Esophagus squamous epithelium (tissue), 5 donors: ENCODE results near the gene ITGB3. TPM values are rescaled to one million over a fixed set of nuclear protein-coding genes. Genes with fewer than 3 reads are reported as not detected.

Source experiments
- DNase-seq: peaks from one replicate; lab custom pipeline; 2025; lab: John Stamatoyannopoulos, UW
- H3K27ac ChIP-seq, 4 donors: fragments of 200-600 bp; sonication (generic); one replicate each; pipeline ENCODE4 v1.5.1; 2016 to 2019; ENCODE audit warnings: mild to moderate bottlenecking in 1 of 4
- H3K27me3 ChIP-seq, 4 donors: fragments of 200-600 bp; sonication (generic); 1 replicate in 3 of 4; 2 replicates in 1 of 4; pipeline versions ENCODE4 v1.5.1 to v1.6.0; 2017 to 2021; ENCODE audit warnings: antibody characterized with exemption in 1 of 4
- H3K36me3 ChIP-seq, 3 donors: fragments of 200-600 bp; sonication (generic); one replicate each; pipeline ENCODE4 v1.5.1; 2016 to 2019
- H3K4me1 ChIP-seq, 3 donors: fragments of 200-600 bp; sonication (generic); one replicate each; pipeline ENCODE4 v1.5.1; 2017 to 2019
- H3K4me3 ChIP-seq, 4 donors: fragments of 200-600 bp; sonication (generic); 1 replicate in 3 of 4; 2 replicates in 1 of 4; pipeline ENCODE4 v1.5.1; 2016 to 2019; ENCODE audit warnings: mild to moderate bottlenecking in 2 of 4, moderate library complexity in 1 of 4
- H3K9me3 ChIP-seq, 3 donors: fragments of 200-600 bp; sonication (generic); one replicate each; pipeline ENCODE4 v1.5.1; 2016 to 2019
- CTCF ChIP-seq, 6 experiments: fragments of 450-650 bp in 4 of 6; fragments of 200-600 bp in 2 of 6; sonication (generic) in 2 of 6; IDR thresholded peaks; one replicate each; pipeline ENCODE4 v1.5.1; 2016 to 2019; ENCODE audit warnings: antibody characterized with exemption in 6 of 6, mild to moderate bottlenecking in 4 of 6, moderate library complexity in 4 of 6
- POLR2A ChIP-seq, 4 donors: fragments of 450-650 bp; IDR thresholded peaks; one replicate each; pipeline ENCODE4 v1.6.1; 2017; ENCODE audit warnings: antibody characterized with exemption in 4 of 4, mild to moderate bottlenecking in 4 of 4, moderate library complexity in 3 of 4
- WGBS, 2 donors: methylation state at CpG; one replicate each; pipeline ENCODE4 v1.1.5; 2018; 5-methylcytosine and 5-hydroxymethylcytosine counted together
- intact Hi-C: fragments of 100-400 bp; cut with DNase I; formaldehyde crosslinking; loops from one replicate; pipeline ENCODE4 v1.15.0; 2022
- total RNA-seq, 4 donors: library from RNA; depleted of rRNA; stranded (reverse); fragments of >200 nt; gene quantifications; one replicate each; pipeline ENCODE4 v1.1.0, GENCODE V29; 2016
- donor health status: DM: yes; HTN: yes; CAD: no.

Gene ITGB3
- total RNA-seq, 4 donors from 2014 or later: 0.23 to 7.2 (median 2.8) TPM

- Histone ChIP-seq H3K27me3 (no peaks in the 10 kb centered on the region), H3K9me3 (peaks cover 0 to 6% (median 0%) of the 10 kb centered on the region in 3 donors), H3K27ac (no peak overlapping the region), H3K4me3 (no peak overlapping the region), H3K36me3 (peaks cover 0 to 32% (median 0%) of the 10 kb centered on the region in 3 donors), H3K4me1 (peaks cover 0 to 21% (median 11%) of the 10 kb centered on the region in 3 donors)
- intact Hi-C loops: no loop called here
- no peak for TF ChIP-seq POLR2A (IDR thresholded peaks at IDR 0.05)
- TF ChIP-seq CTCF (IDR thresholded peaks at IDR 0.05): no peak
- WGBS, 2 donors: 69 to 89% methylated on average over 4 of the region's 4 CpGs
- DNase-seq: no peak
Measured at GRCh38 chr17:47297661-47298400, 44.2 kb downstream of the ITGB3 start.

DNA sequence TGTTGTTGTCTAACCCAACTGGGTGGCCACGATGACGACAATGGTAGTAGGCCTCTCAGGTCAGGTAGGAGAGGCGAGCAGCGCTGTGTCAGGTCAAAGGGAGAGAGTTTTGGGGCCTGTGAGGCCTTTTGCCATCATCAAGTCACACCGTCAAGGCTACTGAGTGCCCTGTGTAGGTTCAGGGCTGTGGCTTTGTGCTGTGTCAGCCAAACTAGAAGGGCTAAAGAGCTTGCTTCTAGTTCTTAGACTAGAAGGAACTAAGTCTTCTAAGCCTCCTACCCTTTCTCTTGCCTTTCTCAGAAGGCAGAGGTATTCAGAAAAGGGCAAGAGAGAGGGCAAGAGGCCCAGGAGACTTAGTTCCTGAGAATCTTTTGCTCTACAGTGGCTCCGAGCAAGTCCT, 45.1 kb downstream of the ITGB3 start:
- Histone ChIP-seq H3K9me3 (peaks cover 0 to 6% (median 0%) of the 10 kb centered on the region in 3 donors), H3K36me3 (peaks cover 0 to 41% (median 0%) of the 10 kb centered on the region in 3 donors), H3K27me3 (no peaks in the 10 kb centered on the region), H3K27ac (no peak overlapping the region), H3K4me3 (no peak overlapping the region), H3K4me1 (peaks cover 0 to 19% (median 11%) of the 10 kb centered on the region in 3 donors)
- intact Hi-C loops: no loop called here
- WGBS, 2 donors: 94% methylated on average over 6 of the region's 6 CpGs; no CpG with 5 or more reads in 1 of the 2 donors
- no peak for TF ChIP-seq CTCF (IDR thresholded peaks at IDR 0.05)
- TF ChIP-seq POLR2A (IDR thresholded peaks at IDR 0.05): no peak
- DNase-seq: no peak

DNA sequence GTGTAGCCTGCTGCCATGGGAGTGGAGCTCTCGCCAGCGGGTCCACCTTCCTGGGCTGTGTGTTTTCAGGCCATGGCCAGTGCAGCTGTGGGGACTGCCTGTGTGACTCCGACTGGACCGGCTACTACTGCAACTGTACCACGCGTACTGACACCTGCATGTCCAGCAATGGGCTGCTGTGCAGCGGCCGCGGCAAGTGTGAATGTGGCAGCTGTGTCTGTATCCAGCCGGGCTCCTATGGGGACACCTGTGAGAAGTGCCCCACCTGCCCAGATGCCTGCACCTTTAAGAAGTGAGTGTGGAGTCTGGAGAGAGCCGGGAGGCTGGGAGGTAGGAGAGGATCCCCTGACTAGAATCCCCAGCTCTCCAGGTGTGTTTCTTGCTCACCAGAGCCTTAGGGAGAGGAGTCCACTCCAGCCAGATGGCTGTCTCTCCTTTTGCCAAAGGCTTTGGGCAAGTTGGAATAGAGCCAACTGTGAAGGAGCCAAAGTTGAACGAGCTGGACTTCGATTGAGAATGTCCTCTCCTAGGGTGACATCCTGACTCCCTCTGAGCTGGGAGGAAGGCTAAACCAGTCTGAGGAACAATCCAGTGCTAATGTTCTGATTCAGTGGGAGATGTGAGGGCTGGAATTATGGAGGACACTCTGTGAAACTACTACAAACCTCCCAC, 45.7 kb downstream of the ITGB3 start:
- no peak overlapping the region for H3K27ac ChIP-seq
- intact Hi-C loops: no loop called here
- DNase-seq: no peak
- peaks cover 0 to 12% (median 11%) of the 10 kb centered on the region in 3 donors for H3K4me1 ChIP-seq
- peaks cover 0 to 6% (median 0%) of the 10 kb centered on the region in 3 donors for H3K9me3 ChIP-seq
- peaks cover 0 to 41% (median 0%) of the 10 kb centered on the region in 3 donors for H3K36me3 ChIP-seq
- H3K27me3 ChIP-seq: no peaks in the 10 kb centered on the region
- TF ChIP-seq POLR2A (IDR thresholded peaks at IDR 0.05): no peak
- TF ChIP-seq CTCF (IDR thresholded peaks at IDR 0.05): no peak
- no CpG with 5 or more reads among the region's 13 CpGs for WGBS, 2 donors
- H3K4me3 ChIP-seq: no peak overlapping the region

- Histone ChIP-seq H3K27ac (no peak overlapping the region), H3K36me3 (peaks cover 0 to 41% (median 0%) of the 10 kb centered on the region in 3 donors), H3K27me3 (no peaks in the 10 kb centered on the region), H3K4me1 (peaks cover 0 to 10% (median 5%) of the 10 kb centered on the region in 3 donors), H3K4me3 (no peak overlapping the region), H3K9me3 (peaks cover 0 to 6% (median 0%) of the 10 kb centered on the region in 3 donors)
- TF ChIP-seq POLR2A (IDR thresholded peaks at IDR 0.05): no peak
- TF ChIP-seq CTCF (IDR thresholded peaks at IDR 0.05): no peak
- DNase-seq: no peak
- intact Hi-C loops: no loop called here
- 90 to 100% methylated on average over 1 of the region's 1 CpG for WGBS, 2 donors
Measured at GRCh38 chr17:47300718-47301117, 47.1 kb downstream of the ITGB3 start.

- no peak for DNase-seq
- peaks cover 0 to 14% (median 10%) of the 10 kb centered on the region in 3 donors for H3K4me1 ChIP-seq
- H3K27ac ChIP-seq: no peak overlapping the region
- H3K4me3 ChIP-seq: no peak overlapping the region
- peaks cover 0 to 41% (median 0%) of the 10 kb centered on the region in 3 donors for H3K36me3 ChIP-seq
- peaks cover 0 to 6% (median 0%) of the 10 kb centered on the region in 3 donors for H3K9me3 ChIP-seq
- intact Hi-C loops: no loop called here
- TF ChIP-seq POLR2A (IDR thresholded peaks at IDR 0.05) (no peak), CTCF (IDR thresholded peaks at IDR 0.05) (no peak)
- 55 to 84% methylated on average over 3 of the region's 3 CpGs for WGBS, 2 donors
- H3K27me3 ChIP-seq: no peaks in the 10 kb centered on the region
Measured at GRCh38 chr17:47301161-47301560, 47.5 kb downstream of the ITGB3 start.
